A549 (cell line): ENCODE data around the gene CTNNBL1. TPM values are rescaled to one million over a fixed set of nuclear protein-coding genes. Genes with fewer than 3 reads are reported as not detected.

ENCODE experiments used
- ATAC-seq, 2 experiments: fragments of 200-7000 bp in 1 of 2; fragments of >200 bp in 1 of 2; cut with Nextera tagmentation in 1 of 2; cut with Tn5 transposase in 1 of 2; 3 replicates each; pipeline versions ENCODE4 v1.8.0 to v1.9.1; 2018 to 2020; ENCODE audit warnings: mild to moderate bottlenecking in 1 of 2, moderate library complexity in 1 of 2
- CTCF ChIA-PET: fragments of 300-600 bp; sonication (Branson Sonifier 250); formaldehyde crosslinking; extraction: SDS; loops from one replicate; lab custom pipeline; 2021; ENCODE audit warnings: antibody characterized with exemption, inconsistent platforms; lab: Yijun Ruan, JAX
- POLR2A ChIA-PET: fragments of 350-600 bp; formaldehyde crosslinking; extraction: SDS; loops from one replicate; lab custom pipeline; 2021; ENCODE audit warnings: antibody characterized with exemption, inconsistent platforms; lab: Yijun Ruan, JAX
- DNase-seq, 2 experiments: peaks; one replicate each; pipeline versions ENCODE4 v3.0.0 to v3.0.0-alpha.2; 2011 to 2016; ENCODE audit warnings: low read depth in 1 of 2, low spot score in 1 of 2
- FAIRE-seq: peaks from 2 replicates; lab custom pipeline; 2011; peaks lifted over from hg19 to GRCh38; lab: Jason Lieb, UNC
- H3K27ac ChIP-seq, 2 experiments: fragments of >200 bp; sonication (Bioruptor Twin); formaldehyde crosslinking; 3 replicates each; pipeline ENCODE4 v1.5.1; 2016 to 2017
- H3K4me1 ChIP-seq: fragments of >200 bp; sonication (Bioruptor Twin); formaldehyde crosslinking; 3 replicates; pipeline ENCODE4 v1.6.1; 2016
- H3K4me2 ChIP-seq: fragments of >200 bp; sonication (Bioruptor Twin); formaldehyde crosslinking; 3 replicates; pipeline ENCODE4 v1.6.1; 2016
- H3K4me3 ChIP-seq: fragments of >200 bp; sonication (Bioruptor Twin); formaldehyde crosslinking; 3 replicates; pipeline ENCODE4 v1.5.1; 2016
- H3K9me3 ChIP-seq: fragments of >200 bp; sonication (Bioruptor Twin); formaldehyde crosslinking; 3 replicates; pipeline ENCODE4 v1.6.1; 2016
- BHLHE40 ChIP-seq: IDR thresholded peaks from 2 replicates; pipeline ENCODE4 v1.6.1; 2012; ENCODE audit warnings: low read depth, low read length, inconsistent platforms
- CBX2 ChIP-seq: fragments of 200-600 bp; sonication (generic); IDR thresholded peaks from 2 replicates; pipeline ENCODE4 v1.6.1; 2016; ENCODE audit warnings: low read depth, mild to moderate bottlenecking, borderline replicate concordance
- CBX8 ChIP-seq: fragments of 200-600 bp; sonication (generic); IDR thresholded peaks from 2 replicates; pipeline ENCODE4 v1.6.1; 2016
- CEBPB ChIP-seq, 2 experiments: fragments of >200 bp in 1 of 2; sonication (Bioruptor Twin) in 1 of 2; formaldehyde crosslinking in 1 of 2; IDR thresholded peaks; 2 replicates each; pipeline ENCODE4 v1.6.1; 2012 to 2016
- CHD4 ChIP-seq: fragments of 200-600 bp; sonication (generic); IDR thresholded peaks from 2 replicates; pipeline ENCODE4 v1.6.1; 2016; ENCODE audit warnings: antibody characterized with exemption, mild to moderate bottlenecking, borderline replicate concordance
- CTCF ChIP-seq: fragments of >200 bp; sonication (Bioruptor Twin); formaldehyde crosslinking; IDR thresholded peaks from 3 replicates; pipeline ENCODE4 v1.5.1; 2016
- E2F6 ChIP-seq: IDR thresholded peaks from 2 replicates; pipeline ENCODE4 v1.6.1; 2012; ENCODE audit warnings: low read depth, borderline replicate concordance
- EHF ChIP-seq: fragments of 250-450 bp; sonication (Bioruptor Pico); IDR thresholded peaks from 2 replicates; pipeline ENCODE4 v1.5.0; 2020; ENCODE audit warnings: mild to moderate bottlenecking
- EHMT2 ChIP-seq: fragments of 200-600 bp; sonication (generic); IDR thresholded peaks from 2 replicates; pipeline ENCODE4 v1.6.1; 2016; ENCODE audit warnings: antibody characterized with exemption, low read depth, mild to moderate bottlenecking, moderate library complexity
- EP300 ChIP-seq, 2 experiments: fragments of >200 bp; sonication (Bioruptor Twin); formaldehyde crosslinking; IDR thresholded peaks; 2 replicates in 1 of 2; 3 replicates in 1 of 2; pipeline ENCODE4 v1.6.1; 2016 to 2017
- ESRRA ChIP-seq: fragments of 150-350 bp; IDR thresholded peaks from 2 replicates; pipeline ENCODE4 v1.6.1; 2014; ENCODE audit warnings: mild to moderate bottlenecking, low read length, borderline replicate concordance
- FOSB ChIP-seq: fragments of 250-450 bp; sonication (Bioruptor Pico); IDR thresholded peaks from 2 replicates; pipeline ENCODE4 v1.5.0; 2020; ENCODE audit warnings: mild to moderate bottlenecking, moderate library complexity
- HES2 ChIP-seq: fragments of >200 bp; sonication (Bioruptor Twin); formaldehyde crosslinking; IDR thresholded peaks from 2 replicates; pipeline ENCODE4 v1.6.1; 2016
- HMGXB4 ChIP-seq: fragments of 250-450 bp; sonication (Bioruptor Pico); IDR thresholded peaks from 2 replicates; pipeline ENCODE4 v1.5.0; 2021; ENCODE audit warnings: mild to moderate bottlenecking, moderate library complexity, borderline replicate concordance
- HOXB5 ChIP-seq: fragments of 250-450 bp; sonication (Bioruptor Pico); IDR thresholded peaks from 2 replicates; pipeline ENCODE4 v1.5.0; 2020; ENCODE audit warnings: mild to moderate bottlenecking, moderate library complexity
- JUN ChIP-seq, 2 experiments: fragments of >200 bp; sonication (Bioruptor Twin); formaldehyde crosslinking; IDR thresholded peaks; 2 replicates in 1 of 2; 3 replicates in 1 of 2; pipeline ENCODE4 v1.6.1; 2016 to 2017
- JUNB ChIP-seq: fragments of >200 bp; sonication (Bioruptor Twin); formaldehyde crosslinking; IDR thresholded peaks from 2 replicates; pipeline ENCODE4 v1.6.1; 2016
- KDM5A ChIP-seq: fragments of 200-600 bp; sonication (generic); IDR thresholded peaks from 2 replicates; pipeline ENCODE4 v1.6.1; 2016; ENCODE audit warnings: antibody characterized with exemption, mild to moderate bottlenecking
- MAFK ChIP-seq: fragments of 450-650 bp; IDR thresholded peaks from 2 replicates; pipeline ENCODE4 v1.6.1; 2014; ENCODE audit not compliant: partially characterized antibody
- MAX ChIP-seq: IDR thresholded peaks from 2 replicates; pipeline ENCODE4 v1.6.1; 2012
- MAZ ChIP-seq: fragments of 150-350 bp; IDR thresholded peaks from 2 replicates; pipeline ENCODE4 v1.6.1; 2014; ENCODE audit warnings: antibody characterized with exemption, low read depth, low read length, borderline replicate concordance
- NR3C1 ChIP-seq: fragments of >200 bp; sonication (Bioruptor Twin); formaldehyde crosslinking; IDR thresholded peaks from 3 replicates; pipeline ENCODE4 v1.6.1; 2017
- PHF8 ChIP-seq: fragments of 200-600 bp; sonication (generic); IDR thresholded peaks from 2 replicates; pipeline ENCODE4 v1.6.1; 2016; ENCODE audit warnings: low read depth, mild to moderate bottlenecking, antibody characterized with exemption, moderate library complexity, borderline replicate concordance
- POLR2A ChIP-seq: IDR thresholded peaks from 2 replicates; pipeline ENCODE4 v1.6.1; 2012; ENCODE audit warnings: mild to moderate bottlenecking, low read length
- POLR2AphosphoS2 ChIP-seq: conservative IDR thresholded peaks from 2 replicates; pipeline ENCODE4 v1.6.1; 2012; ENCODE audit warnings: low read length, improper control_type of control experiment, inconsistent platforms
- TFCP2L1 ChIP-seq: fragments of 250-450 bp; sonication (Bioruptor Pico); IDR thresholded peaks from 2 replicates; pipeline ENCODE4 v1.5.0; 2021; ENCODE audit warnings: mild to moderate bottlenecking
- TP53 ChIP-seq: fragments of 250-450 bp; sonication (Bioruptor Pico); IDR thresholded peaks from 2 replicates; pipeline ENCODE4 v1.5.0; 2021; ENCODE audit warnings: mild to moderate bottlenecking, moderate library complexity
- ZC3H11A ChIP-seq: fragments of 450-650 bp; IDR thresholded peaks from 2 replicates; pipeline ENCODE4 v1.6.1; 2014; ENCODE audit warnings: antibody characterized with exemption, mild to moderate bottlenecking
- ZFP36 ChIP-seq: fragments of 450-650 bp; IDR thresholded peaks from 2 replicates; pipeline ENCODE4 v1.6.1; 2014; ENCODE audit warnings: borderline replicate concordance; ENCODE audit not compliant: partially characterized antibody
- ZNF302 ChIP-seq: fragments of 250-450 bp; sonication (Bioruptor Pico); IDR thresholded peaks from 2 replicates; pipeline ENCODE4 v1.9.0; 2021; ENCODE audit warnings: inconsistent platforms, mild to moderate bottlenecking, moderate library complexity
- WGBS: methylation state at CpG from one replicate; pipeline ENCODE4 v1.1.6; 2017; ENCODE audit errors: missing lambda C conversion rate; 5-methylcytosine and 5-hydroxymethylcytosine counted together
- polyA plus RNA-seq, 4 experiments: library from polyadenylated mRNA; depleted of rRNA in 3 of 4; stranded (reverse); fragments of >200 nt; fragmentation: RNase III in 1 of 4; extraction: RNeasy Plus Mini Kit Qiagen cat#74134 plus additional on column Dnase treatment in 1 of 4; gene quantifications; 2 replicates in 3 of 4; 3 replicates in 1 of 4; pipeline ENCODE4 v1.2.3, GENCODE V29; 2011 to 2017

Gene CTNNBL1
- polyA plus RNA-seq, 2 of the 4 experiments (the other 2 are of a cell fraction), result 41.0 to 59.9 TPM

DNA sequence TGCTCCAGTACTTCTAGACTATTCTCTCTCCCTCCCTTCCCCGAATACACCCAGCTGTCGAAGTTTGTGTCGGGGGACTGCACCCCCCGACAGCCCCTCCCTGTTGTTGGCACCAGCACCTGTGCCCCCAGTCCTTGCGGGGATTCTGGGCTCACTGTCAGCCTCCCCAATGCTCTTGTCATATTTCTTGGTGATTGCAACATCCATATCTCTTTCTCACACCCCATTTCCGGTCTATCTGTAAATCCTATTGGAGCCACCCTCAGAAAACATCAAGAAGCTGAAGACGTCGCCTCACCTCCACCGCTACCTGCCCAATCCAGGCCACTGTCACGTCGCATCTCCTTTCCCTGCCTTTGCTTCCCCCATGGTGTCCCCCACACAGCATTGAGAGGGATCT is 176.5 kb downstream of the CTNNBL1 start:
- CTCF ChIA-PET, result no interaction called here
- TF ChIP-seq ZNF302, result no peak
- no peak for TF ChIP-seq ZFP36
- TF ChIP-seq POLR2A, result no peak
- TF ChIP-seq HMGXB4 (CRISPR knock-in tag), result no peak
- no peak for TF ChIP-seq JUN (IDR thresholded peaks at IDR 0.05)
- no peak for TF ChIP-seq HES2
- TF ChIP-seq CEBPB (IDR thresholded peaks at IDR 0.05), result no peak
- no peak for TF ChIP-seq MAFK
- TF ChIP-seq PHF8, result no peak
- no peak for TF ChIP-seq NR3C1
- TF ChIP-seq EHF (CRISPR knock-in tag), result no peak
- no peak for TF ChIP-seq HOXB5 (CRISPR knock-in tag)
- TF ChIP-seq EHMT2, result no peak
- TF ChIP-seq POLR2AphosphoS2, result no peak
- TF ChIP-seq ZC3H11A, result no peak
- no peak for TF ChIP-seq BHLHE40
- TF ChIP-seq MAX, result no peak
- no peak for FAIRE-seq
- Histone ChIP-seq H3K27ac (no peak overlapping the region), H3K9me3 (no peaks in the 10 kb centered on the region), H3K4me1 (no peaks in the 10 kb centered on the region), H3K4me2 (no peak overlapping the region), H3K4me3 (no peak overlapping the region)
- 85% methylated on average over 11 of the region's 11 CpGs for WGBS
- no peak for ATAC-seq
- POLR2A ChIA-PET, result no interaction called here
- no peak for DNase-seq

DNA sequence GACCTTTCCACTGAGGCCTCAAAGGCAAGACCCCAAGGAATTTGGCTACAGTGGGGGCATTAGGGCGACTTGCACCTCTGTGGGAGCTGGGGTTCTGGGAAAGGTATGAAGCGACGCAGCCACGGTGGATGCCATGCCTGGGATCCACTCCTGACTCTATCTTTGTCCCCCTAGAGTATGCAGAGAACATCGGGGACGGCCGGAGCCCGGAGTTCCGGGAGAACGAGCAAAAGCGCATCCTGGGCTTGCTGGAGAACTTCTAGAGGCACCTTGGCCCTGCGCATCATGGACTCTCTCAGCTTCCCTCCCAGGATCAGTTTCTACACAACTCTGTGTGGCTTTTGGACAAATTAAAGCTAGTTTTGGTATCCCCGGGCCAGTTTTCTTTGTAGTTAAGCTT is 177.9 kb downstream of the CTNNBL1 start:
- 91% methylated on average over 13 of the region's 13 CpGs for WGBS
- TF ChIP-seq CBX8 (no peak), EP300 (IDR thresholded peaks at IDR 0.05) (no peak), MAZ (no peak), CTCF (no peak), FOSB (CRISPR knock-in tag) (no peak), MAX (no peak), ZC3H11A (no peak), CEBPB (IDR thresholded peaks at IDR 0.05) (no peak), CHD4 (no peak), E2F6 (no peak), TP53 (no peak), ESRRA (no peak), KDM5A (no peak), JUNB (no peak), CBX2 (no peak), NR3C1 (no peak), PHF8 (no peak), EHMT2 (no peak), MAFK (no peak), TFCP2L1 (CRISPR knock-in tag) (no peak)
- CTCF ChIA-PET, result interaction anchor here (0.8 kb wide), 1 partner anchor 22 kb away, joined by 3 read pairs; no protein-coding TSS in a partner anchor

More for the DNA sequence above, 177.9 kb downstream of the CTNNBL1 start:
- DNase-seq (no peak), ATAC-seq (no peak), FAIRE-seq (no peak)
- no peak overlapping the region for H3K27ac ChIP-seq
- H3K9me3 ChIP-seq, result no peaks in the 10 kb centered on the region
- POLR2A ChIA-PET, result no interaction called here
- H3K4me3 ChIP-seq, result no peak overlapping the region
- H3K4me1 ChIP-seq, result no peaks in the 10 kb centered on the region
- H3K4me2 ChIP-seq, result no peak overlapping the region
